AG04450 (cell line): ENCODE measurements around the gene MED9. TPM values are rescaled to one million over a fixed set of nuclear protein-coding genes. Genes with fewer than 3 reads are reported as not detected.
A peak's percentile ranks its signal among the peaks of the same experiment; 100 is the strongest.
"Not testable (repeated sequence)": the region's sequence is repeated elsewhere in the genome, so short reads cannot be mapped to it uniquely, and the experiment has no call there.

ENCODE experiments used
- CTCF ChIA-PET: fragments of 300-600, 350-600 bp; formaldehyde crosslinking; extraction: SDS; loops from one replicate; lab custom pipeline; 2022; ENCODE audit warnings: antibody characterized with exemption, inconsistent platforms; lab: Charles Lee
- POLR2A ChIA-PET: fragments of 350-600 bp; formaldehyde crosslinking; extraction: SDS; loops from one replicate; lab custom pipeline; 2021; ENCODE audit warnings: antibody characterized with exemption, inconsistent platforms; lab: Yijun Ruan, JAX
- DNase-seq: peaks from one replicate; pipeline ENCODE4 v3.0.0-alpha.2; 2011; ENCODE audit warnings: low read depth, low spot score
- H3K27ac ChIP-seq: one replicate; pipeline ENCODE4 v1.5.1; 2012; ENCODE audit warnings: low read depth, low read length, control low read depth
- H3K27me3 ChIP-seq: one replicate; pipeline ENCODE4 v1.6.0; 2012; ENCODE audit warnings: low read length; ENCODE audit not compliant: control insufficient read depth, insufficient read depth
- H3K4me3 ChIP-seq: 2 replicates; pipeline ENCODE4 v1.5.1; 2011; ENCODE audit warnings: mild to moderate bottlenecking, low read depth, low read length, control low read depth
- H3K9me3 ChIP-seq: 2 replicates; pipeline ENCODE4 v1.5.1; 2012; ENCODE audit warnings: low read length; ENCODE audit not compliant: control insufficient read depth, insufficient read depth
- polyA minus RNA-seq: library from RNA; depleted of rRNA, polyadenylated mRNA; stranded (reverse); fragments of >200 nt; gene quantifications from 2 replicates; pipeline ENCODE4 v1.2.3, GENCODE V29; 2011; rRNA and poly(A)+ RNA removed
- polyA plus RNA-seq: library from polyadenylated mRNA; depleted of rRNA; stranded (reverse); fragments of >200 nt; gene quantifications from 2 replicates; pipeline ENCODE4 v1.2.3, GENCODE V29; 2011; rRNA removed
- TF ChIP-seq, protein P1 (sequence below): IDR thresholded peaks from 2 replicates; pipeline ENCODE4 v1.5.1; 2011; ENCODE audit warnings: low read depth, low read length, control low read depth, inconsistent platforms

The MED9 gene, protein sequence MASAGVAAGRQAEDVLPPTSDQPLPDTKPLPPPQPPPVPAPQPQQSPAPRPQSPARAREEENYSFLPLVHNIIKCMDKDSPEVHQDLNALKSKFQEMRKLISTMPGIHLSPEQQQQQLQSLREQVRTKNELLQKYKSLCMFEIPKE
- polyA plus RNA-seq, result 10.9 and 11.6 TPM in 2 replicates
- polyA minus RNA-seq, result 11.0 TPM in 2 replicates

GRCh38 chr17:17476865-17477467, at the start of gene MED9:
TSS of gene MED9 (plus strand) at chr17:17477000. CDS start at chr17:17477042, 42 bp downstream.
- TF ChIP-seq, protein P1, sequence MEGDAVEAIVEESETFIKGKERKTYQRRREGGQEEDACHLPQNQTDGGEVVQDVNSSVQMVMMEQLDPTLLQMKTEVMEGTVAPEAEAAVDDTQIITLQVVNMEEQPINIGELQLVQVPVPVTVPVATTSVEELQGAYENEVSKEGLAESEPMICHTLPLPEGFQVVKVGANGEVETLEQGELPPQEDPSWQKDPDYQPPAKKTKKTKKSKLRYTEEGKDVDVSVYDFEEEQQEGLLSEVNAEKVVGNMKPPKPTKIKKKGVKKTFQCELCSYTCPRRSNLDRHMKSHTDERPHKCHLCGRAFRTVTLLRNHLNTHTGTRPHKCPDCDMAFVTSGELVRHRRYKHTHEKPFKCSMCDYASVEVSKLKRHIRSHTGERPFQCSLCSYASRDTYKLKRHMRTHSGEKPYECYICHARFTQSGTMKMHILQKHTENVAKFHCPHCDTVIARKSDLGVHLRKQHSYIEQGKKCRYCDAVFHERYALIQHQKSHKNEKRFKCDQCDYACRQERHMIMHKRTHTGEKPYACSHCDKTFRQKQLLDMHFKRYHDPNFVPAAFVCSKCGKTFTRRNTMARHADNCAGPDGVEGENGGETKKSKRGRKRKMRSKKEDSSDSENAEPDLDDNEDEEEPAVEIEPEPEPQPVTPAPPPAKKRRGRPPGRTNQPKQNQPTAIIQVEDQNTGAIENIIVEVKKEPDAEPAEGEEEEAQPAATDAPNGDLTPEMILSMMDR, result no peak
- peak; percentile 55 for DNase-seq
- Histone ChIP-seq H3K27me3 (peaks cover 9% of the 10 kb centered on the region), H3K9me3 (no peaks in the 10 kb centered on the region), H3K27ac (peak within 1 kb of the TSS; percentile 52), H3K4me3 (peak within 1 kb of the TSS; percentile 72)
- ChIA-PET CTCF (no interaction called here), POLR2A (no interaction called here)

- POLR2A ChIA-PET, result no interaction called here
- no peak for DNase-seq
- no peaks in the 10 kb centered on the region for H3K27me3 ChIP-seq
Measured at GRCh38 chr17:17429222-17429621, 47.6 kb upstream of the MED9 start.

GRCh38 chr17:17430924-17431323, 45.9 kb upstream of the MED9 start:
- H3K27ac ChIP-seq, H3K9me3 ChIP-seq, CTCF ChIA-PET, POLR2A ChIA-PET, H3K4me3 ChIP-seq, H3K27me3 ChIP-seq, DNase-seq: not testable (repeated sequence)

More at GRCh38 chr17:17429222-17429621, 47.6 kb upstream of the MED9 start:
- H3K4me3 ChIP-seq, result no peak overlapping the region
- H3K9me3 ChIP-seq, result peaks cover 12% of the 10 kb centered on the region
- CTCF ChIA-PET, result no interaction called here
- H3K27ac ChIP-seq, result no peak overlapping the region
- TF ChIP-seq, protein P1, result no peak

- no peak overlapping the region for H3K4me3 ChIP-seq
- ChIA-PET POLR2A (no interaction called here), CTCF (no interaction called here)
- TF ChIP-seq, protein P1, result no peak
- no peaks in the 10 kb centered on the region for H3K9me3 ChIP-seq
- DNase-seq, result no peak
- H3K27me3 ChIP-seq, result no peaks in the 10 kb centered on the region
- H3K27ac ChIP-seq, result no peak overlapping the region
Measured at GRCh38 chr17:17431605-17432004, 45.2 kb upstream of the MED9 start.

DNA sequence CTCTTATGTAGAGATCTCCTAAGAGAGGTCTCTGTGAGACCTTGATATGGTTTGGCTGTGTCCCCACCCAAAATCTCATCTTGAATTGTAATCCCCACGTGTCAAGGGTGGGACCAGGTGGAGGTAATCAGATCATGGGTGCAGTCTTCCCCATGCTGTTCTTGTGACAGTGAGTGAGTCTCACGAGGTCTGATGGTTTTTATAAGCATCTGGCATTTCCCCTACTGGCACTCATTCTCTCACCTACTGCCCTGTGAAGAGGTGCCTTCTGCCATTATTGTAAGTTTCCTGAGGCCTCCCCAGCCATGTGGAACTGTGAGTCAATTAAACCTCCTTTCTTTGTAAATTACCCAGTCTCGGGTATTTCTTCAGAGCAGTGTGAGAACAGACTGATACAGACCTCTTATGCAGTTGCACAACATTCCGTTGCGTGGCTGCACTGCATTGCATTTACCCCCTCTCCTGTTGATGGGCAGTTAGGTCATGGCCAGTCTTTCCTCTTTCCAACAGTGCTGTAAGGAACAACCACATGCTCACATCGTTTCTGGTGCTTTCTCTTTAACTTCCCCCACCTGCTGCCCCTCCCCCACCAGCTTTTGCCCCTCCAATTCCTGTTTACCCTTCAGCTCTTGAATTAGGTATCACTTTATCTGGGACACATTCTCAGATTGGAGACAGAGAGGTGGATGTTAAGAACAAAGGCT, 43.6 kb upstream of the MED9 start:
- Histone ChIP-seq H3K9me3 (no peaks in the 10 kb centered on the region), H3K27me3 (no peaks in the 10 kb centered on the region), H3K4me3 (no peak overlapping the region), H3K27ac (no peak overlapping the region)
- CTCF ChIA-PET, result interaction anchor here (0.6 kb wide), 2 partner anchors 17 to 157 kb away, joined by 7 to 14 read pairs; no protein-coding TSS in a partner anchor
- TF ChIP-seq, protein P1, result no peak
- DNase-seq, result no peak
- POLR2A ChIA-PET, result no interaction called here
